GM18502 (cell line): ENCODE results near the gene ELOVL4.

ENCODE experiments used
- ATAC-seq: cut with Tn5 transposase; IDR thresholded peaks from one replicate; pipeline ENCODE4 v1.9.1; 2021; ENCODE audit warnings: mild to moderate bottlenecking; ENCODE audit not compliant: unreplicated experiment, poor library complexity

Gene ELOVL4

DNA sequence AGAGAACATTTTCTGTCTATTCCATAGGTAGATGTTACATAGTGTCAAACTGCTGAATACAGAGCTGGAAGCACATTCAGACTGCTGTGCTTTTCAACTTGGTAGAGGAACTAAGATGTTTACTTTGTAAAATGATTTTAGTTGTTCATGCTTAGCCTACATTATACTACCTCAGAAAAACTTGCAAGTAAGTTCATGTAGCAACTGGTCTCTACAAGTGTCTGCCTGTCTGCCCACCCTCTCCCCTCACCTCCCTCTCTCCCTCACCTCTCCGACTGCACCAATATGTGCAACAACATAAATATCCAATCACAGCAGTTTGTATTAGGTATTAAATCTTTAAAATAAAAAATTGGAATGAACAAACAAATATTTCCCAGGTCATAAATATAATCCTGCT lies 25.3 kb downstream of the ELOVL4 start:
- no peak for ATAC-seq

DNA sequence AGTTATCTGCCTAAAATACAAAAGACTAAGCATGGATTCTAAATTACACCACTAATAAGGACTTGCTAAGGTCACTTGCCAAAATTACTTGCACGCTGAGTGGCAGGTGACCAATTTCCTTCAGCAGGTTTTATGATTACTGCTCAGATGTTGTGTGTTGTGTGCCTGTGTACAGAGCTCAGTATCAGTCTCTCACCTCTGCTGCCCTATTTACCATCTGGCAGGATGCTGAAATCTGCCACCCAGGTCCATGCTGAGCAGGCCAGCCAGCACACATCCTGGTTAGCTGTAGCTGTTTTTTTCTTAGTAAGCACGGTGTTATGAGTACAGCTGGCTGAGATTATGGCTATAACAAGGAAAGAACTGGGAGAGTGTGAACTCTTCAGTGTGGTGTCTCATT lies 34.0 kb downstream of the ELOVL4 start:
- no peak for ATAC-seq

GRCh38 chr6:79911992-79912391 lies 35.4 kb downstream of the ELOVL4 start:
- ATAC-seq = no peak

DNA sequence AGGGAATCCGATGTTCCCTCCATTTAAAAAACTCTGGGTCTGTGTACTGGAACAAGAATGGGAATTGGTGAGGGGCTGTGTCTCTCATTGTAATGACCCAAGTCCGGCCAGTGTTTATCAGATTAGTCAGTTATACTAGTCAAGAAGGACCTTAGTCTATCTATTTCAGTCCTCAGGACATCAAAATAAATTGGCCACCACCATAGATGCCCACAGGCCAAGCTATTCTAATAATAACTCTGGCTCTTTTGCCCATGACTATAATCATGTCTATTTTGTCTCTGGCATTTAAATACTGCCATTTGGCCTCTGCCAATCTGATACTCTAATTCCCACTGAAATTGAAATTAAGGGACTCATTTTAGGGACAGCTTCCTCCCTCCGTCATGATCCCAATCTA lies 37.8 kb downstream of the ELOVL4 start:
- no peak for ATAC-seq

- no peak for ATAC-seq
These were observed 45.3 kb downstream of the ELOVL4 start for GRCh38 chr6:79902046-79902445.

DNA sequence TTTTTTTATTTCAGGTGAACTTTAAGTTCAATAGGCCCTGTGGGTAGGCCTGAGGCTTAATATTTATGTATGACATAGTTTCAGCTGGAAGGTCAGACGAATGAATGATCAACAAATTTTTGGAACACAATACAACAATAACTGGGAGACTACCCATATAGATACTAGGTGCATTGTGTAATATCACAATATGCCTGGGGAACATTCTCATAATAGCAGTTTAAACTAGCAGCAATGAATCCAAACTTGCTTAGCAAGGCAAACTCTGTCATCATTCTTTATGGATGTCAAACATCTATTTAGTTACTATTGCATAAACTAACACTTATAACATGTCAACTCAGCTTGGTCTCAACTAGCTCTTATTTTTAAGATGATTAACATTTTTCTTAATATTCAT lies 49.3 kb downstream of the ELOVL4 start:
- ATAC-seq = no peak

- ATAC-seq = no peak
These were observed 51.3 kb downstream of the ELOVL4 start for GRCh38 chr6:79896075-79896449.

DNA sequence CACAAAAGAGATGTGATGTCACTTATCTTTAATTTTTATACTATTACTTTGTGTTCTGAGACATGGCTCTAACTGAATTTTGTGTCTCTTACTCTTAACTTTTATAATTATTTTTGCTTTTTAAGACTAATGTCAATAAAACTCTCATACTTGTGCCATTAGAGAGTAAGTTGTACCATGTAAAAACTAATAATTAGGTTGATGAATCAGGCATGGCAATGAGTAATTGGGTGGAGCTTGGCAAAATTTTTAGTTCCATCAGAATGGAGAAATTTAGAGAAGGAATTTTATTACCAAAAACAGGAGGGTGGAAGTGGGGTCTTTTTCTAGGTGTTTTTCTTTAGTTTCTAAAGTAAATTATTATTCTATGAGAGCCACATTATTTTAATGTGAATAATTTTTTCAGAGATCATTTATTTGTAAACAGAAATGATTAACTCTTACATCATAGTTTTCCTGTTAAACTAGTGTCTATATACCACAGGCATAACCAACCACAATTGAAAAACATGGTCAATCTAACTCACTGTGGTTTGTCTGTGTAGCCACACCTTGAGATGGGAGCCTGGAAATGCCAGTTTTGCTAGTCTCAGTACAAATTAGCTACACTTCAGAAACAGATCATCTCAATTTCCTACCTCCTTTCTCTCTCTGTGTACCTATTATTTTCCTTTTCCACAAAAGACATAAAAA lies 51.8 kb downstream of the ELOVL4 start:
- ATAC-seq = no peak

GRCh38 chr6:79894939-79895338 lies 52.4 kb downstream of the ELOVL4 start:
- ATAC-seq = no peak

DNA sequence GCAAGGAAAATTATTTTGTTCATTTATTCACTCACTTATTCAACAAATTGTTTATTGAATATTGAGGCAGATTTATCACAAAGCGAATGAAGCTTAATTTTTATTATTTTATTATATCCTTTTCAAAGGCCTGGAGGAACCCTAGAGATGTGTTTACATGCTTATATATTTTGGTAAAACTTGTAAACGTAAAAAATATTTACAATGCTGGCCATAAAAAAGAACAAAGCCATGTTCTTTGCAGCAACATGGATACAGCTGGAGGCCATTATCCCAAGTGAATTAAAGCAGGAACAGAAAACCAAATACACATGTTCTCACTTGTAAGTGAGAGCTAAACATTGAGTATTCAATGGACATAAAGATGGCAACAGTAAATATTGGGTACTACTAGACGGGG lies 58.8 kb downstream of the ELOVL4 start:
- no peak for ATAC-seq

- ATAC-seq = no peak
These were observed 69.1 kb downstream of the ELOVL4 start for GRCh38 chr6:79878142-79878748.

DNA sequence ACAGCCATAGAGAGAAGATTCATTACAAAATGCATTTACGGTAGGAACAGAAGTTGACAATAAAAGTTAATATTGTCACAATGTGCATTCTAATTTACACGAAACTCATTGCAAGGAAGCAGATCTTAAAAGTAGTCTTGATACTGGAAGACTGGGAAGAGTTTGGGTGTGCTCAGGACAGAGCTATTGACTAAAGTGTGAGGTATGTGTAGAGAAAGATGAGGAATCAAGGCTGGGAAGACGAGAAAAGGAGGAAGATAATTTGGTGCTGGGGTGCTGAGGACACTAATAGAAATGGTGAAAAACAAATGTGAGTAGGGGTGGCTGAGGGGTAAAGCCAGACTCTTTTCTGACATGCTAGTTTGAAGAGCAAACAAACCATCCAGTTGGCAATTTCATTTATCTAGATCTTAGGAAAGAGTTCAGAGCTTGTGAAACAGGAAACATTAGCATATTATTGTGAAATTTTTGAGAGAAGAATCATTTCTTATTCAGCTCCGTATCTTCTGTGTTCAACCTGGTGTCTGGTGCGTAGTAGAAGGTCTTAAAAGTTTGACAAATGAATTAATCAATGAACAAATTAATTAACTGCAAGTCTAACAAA lies 72.7 kb downstream of the ELOVL4 start:
- ATAC-seq = no peak

GRCh38 chr6:79872986-79873385 lies 74.4 kb downstream of the ELOVL4 start:
- no peak for ATAC-seq

DNA sequence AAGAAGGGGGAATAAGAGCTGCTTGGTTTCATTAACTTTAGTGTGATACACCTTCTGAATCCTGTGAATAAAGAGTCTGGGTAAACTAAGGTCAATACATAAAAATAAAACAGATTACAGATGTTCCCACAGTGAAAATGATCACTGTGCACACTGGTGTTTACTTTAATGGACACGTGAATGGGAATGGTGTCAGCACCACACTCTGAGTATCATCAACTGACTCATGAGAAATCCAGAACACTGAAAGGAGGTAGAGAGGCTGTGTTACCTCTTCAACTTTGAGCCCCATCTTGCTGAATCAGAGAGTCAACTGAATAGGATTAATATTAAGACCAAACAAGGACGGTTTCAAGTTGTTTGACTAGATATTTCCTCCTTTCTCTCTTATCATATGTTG lies 75.0 kb downstream of the ELOVL4 start:
- no peak for ATAC-seq

- ATAC-seq = peak; percentile 100
These were observed 77.7 kb downstream of the ELOVL4 start for GRCh38 chr6:79869600-79870084.

DNA sequence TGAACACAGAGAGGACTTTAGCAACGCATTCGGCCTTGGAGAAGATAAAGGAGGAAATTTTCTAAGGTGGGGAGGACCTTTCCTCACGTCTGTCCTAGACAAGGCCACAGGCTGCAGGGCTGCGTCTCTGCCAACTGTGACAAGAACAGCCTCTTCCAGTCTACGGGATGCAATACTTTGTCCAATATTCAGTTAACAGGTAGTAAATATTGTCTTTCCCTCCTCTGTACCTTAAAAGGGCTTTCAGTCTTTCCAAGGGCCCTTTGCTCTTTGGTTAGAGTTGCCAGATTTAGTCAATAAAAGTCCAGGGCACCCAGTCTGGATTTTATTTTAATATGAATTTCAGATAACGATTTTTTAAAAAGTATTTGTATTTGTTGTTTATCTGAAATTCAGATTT lies 78.2 kb downstream of the ELOVL4 start:
- ATAC-seq = no peak

GRCh38 chr6:79868098-79868722 lies 79.1 kb downstream of the ELOVL4 start:
- ATAC-seq = peak; percentile 36
